ENCODE measurements around the gene MAN1C1.

GRCh38 chr1:25623007-25623406, 6.4 kb downstream of the MAN1C1 start:
- TF ChIP-seq ZNF263 (CRISPR knock-in tag; IDR thresholded peaks at IDR 0.05; ENCODE audit: low read depth) = no peak
- TF ChIP-seq, protein P1, sequence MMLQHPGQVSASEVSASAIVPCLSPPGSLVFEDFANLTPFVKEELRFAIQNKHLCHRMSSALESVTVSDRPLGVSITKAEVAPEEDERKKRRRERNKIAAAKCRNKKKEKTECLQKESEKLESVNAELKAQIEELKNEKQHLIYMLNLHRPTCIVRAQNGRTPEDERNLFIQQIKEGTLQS (CRISPR knock-in tag; conservative IDR thresholded peaks at IDR 0.05) = no peak
- TF ChIP-seq, protein P2, sequence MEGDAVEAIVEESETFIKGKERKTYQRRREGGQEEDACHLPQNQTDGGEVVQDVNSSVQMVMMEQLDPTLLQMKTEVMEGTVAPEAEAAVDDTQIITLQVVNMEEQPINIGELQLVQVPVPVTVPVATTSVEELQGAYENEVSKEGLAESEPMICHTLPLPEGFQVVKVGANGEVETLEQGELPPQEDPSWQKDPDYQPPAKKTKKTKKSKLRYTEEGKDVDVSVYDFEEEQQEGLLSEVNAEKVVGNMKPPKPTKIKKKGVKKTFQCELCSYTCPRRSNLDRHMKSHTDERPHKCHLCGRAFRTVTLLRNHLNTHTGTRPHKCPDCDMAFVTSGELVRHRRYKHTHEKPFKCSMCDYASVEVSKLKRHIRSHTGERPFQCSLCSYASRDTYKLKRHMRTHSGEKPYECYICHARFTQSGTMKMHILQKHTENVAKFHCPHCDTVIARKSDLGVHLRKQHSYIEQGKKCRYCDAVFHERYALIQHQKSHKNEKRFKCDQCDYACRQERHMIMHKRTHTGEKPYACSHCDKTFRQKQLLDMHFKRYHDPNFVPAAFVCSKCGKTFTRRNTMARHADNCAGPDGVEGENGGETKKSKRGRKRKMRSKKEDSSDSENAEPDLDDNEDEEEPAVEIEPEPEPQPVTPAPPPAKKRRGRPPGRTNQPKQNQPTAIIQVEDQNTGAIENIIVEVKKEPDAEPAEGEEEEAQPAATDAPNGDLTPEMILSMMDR (IDR thresholded peaks at IDR 0.05) = no peak
- no peak for TF ChIP-seq ZNF138 (CRISPR knock-in tag; conservative IDR thresholded peaks at IDR 0.05)
- TF ChIP-seq ZNF416 (CRISPR knock-in tag; IDR thresholded peaks at IDR 0.05) = no peak
- TF ChIP-seq ZNF232 (CRISPR knock-in tag; IDR thresholded peaks at IDR 0.05) = no peak
- no peak for TF ChIP-seq JUN (CRISPR knock-in tag; IDR thresholded peaks at IDR 0.05)
- no peak for TF ChIP-seq ATF2 (CRISPR knock-in tag; IDR thresholded peaks at IDR 0.05; ENCODE audit: borderline replicate concordance, low read depth)
- no peak for TF ChIP-seq FOXP4 (CRISPR knock-in tag; IDR thresholded peaks at IDR 0.05)
- TF ChIP-seq CBFB (CRISPR knock-in tag; IDR thresholded peaks at IDR 0.05; ENCODE audit: low read depth) = no peak
- TF ChIP-seq KAT7 (CRISPR knock-in tag; IDR thresholded peaks at IDR 0.05; ENCODE audit: borderline replicate concordance) = no peak
- no peak for TF ChIP-seq ZNF396 (CRISPR knock-in tag; IDR thresholded peaks at IDR 0.05; ENCODE audit: borderline replicate concordance)

All from WTC11 (cell line).